Stomach (tissue), 4 donors: ENCODE data around the gene MTHFD2.

ENCODE experiments used
- EP300 ChIP-seq: sonication (generic); formaldehyde crosslinking; IDR thresholded peaks from one replicate; pipeline ENCODE4 v1.6.1; 2017; ENCODE audit warnings: antibody characterized with exemption
- POLR2AphosphoS5 ChIP-seq, 3 donors: sonication (generic); formaldehyde crosslinking; IDR thresholded peaks; one replicate each; pipeline ENCODE4 v1.6.1; 2016; ENCODE audit warnings: antibody characterized with exemption in 3 of 3
- TF ChIP-seq, protein P1 (sequence below), 7 experiments: fragments of 450-650 bp in 4 of 7; fragments of 200-600 bp in 3 of 7; sonication (generic) in 3 of 7; IDR thresholded peaks; one replicate each; pipeline ENCODE4 v1.5.1; 2016 to 2019; ENCODE audit warnings: antibody characterized with exemption in 7 of 7, control low read depth in 2 of 7, mild to moderate bottlenecking in 1 of 7

GRCh38 chr2:74262681-74263080 lies 64.3 kb downstream of the MTHFD2 start:
- TF ChIP-seq, protein P1, sequence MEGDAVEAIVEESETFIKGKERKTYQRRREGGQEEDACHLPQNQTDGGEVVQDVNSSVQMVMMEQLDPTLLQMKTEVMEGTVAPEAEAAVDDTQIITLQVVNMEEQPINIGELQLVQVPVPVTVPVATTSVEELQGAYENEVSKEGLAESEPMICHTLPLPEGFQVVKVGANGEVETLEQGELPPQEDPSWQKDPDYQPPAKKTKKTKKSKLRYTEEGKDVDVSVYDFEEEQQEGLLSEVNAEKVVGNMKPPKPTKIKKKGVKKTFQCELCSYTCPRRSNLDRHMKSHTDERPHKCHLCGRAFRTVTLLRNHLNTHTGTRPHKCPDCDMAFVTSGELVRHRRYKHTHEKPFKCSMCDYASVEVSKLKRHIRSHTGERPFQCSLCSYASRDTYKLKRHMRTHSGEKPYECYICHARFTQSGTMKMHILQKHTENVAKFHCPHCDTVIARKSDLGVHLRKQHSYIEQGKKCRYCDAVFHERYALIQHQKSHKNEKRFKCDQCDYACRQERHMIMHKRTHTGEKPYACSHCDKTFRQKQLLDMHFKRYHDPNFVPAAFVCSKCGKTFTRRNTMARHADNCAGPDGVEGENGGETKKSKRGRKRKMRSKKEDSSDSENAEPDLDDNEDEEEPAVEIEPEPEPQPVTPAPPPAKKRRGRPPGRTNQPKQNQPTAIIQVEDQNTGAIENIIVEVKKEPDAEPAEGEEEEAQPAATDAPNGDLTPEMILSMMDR (IDR thresholded peaks at IDR 0.05) = no peak
- no peak for TF ChIP-seq POLR2AphosphoS5 (IDR thresholded peaks at IDR 0.05)
- no peak for TF ChIP-seq EP300
